ENCODE data around the gene VPS50. TPM values are rescaled to one million over a fixed set of nuclear protein-coding genes. Genes with fewer than 3 reads are reported as not detected.

VPS50 gene
- total RNA-seq, 1 experiment from 2014 or later, result 13.6 TPM

- Histone ChIP-seq H3K79me1 (ENCODE audit: insufficient read depth, low read depth, low read length, poor library complexity, severe bottlenecking) (no peaks in the 10 kb centered on the region), H4K5ac (ENCODE audit: insufficient read length, low read depth, low read length) (no peak overlapping the region), H2AFZ (ENCODE audit: low read length) (no peak overlapping the region), H3K27me3 (ENCODE audit: insufficient read depth, low read length) (no peaks in the 10 kb centered on the region; the same call in 1 of the 2 replicates), H4K8ac (replicated peaks; ENCODE audit: insufficient read length, low read depth, low read length) (no peak overlapping the region), H4K91ac (ENCODE audit: insufficient read length, low read depth, low read length) (no peak overlapping the region), H3K79me2 (ENCODE audit: insufficient read depth, low read length) (no peaks in the 10 kb centered on the region), H2AK5ac (ENCODE audit: insufficient read length, low read length) (no peak overlapping the region), H3K14ac (ENCODE audit: insufficient read depth, low read length) (no peak overlapping the region), H3K4me1 (ENCODE audit: insufficient read depth, low read length) (0 out of 2 replicates have a peak, but pooled peaks cover 3% of the 10 kb centered on the region), H3K18ac (ENCODE audit: insufficient read length, low read depth, low read length) (no peak overlapping the region), H2BK20ac (ENCODE audit: low read depth, low read length, poor library complexity, severe bottlenecking) (no peak overlapping the region), H3K27ac (ENCODE audit: insufficient read length, low read depth, low read length) (no peak overlapping the region), H3K23me2 (ENCODE audit: insufficient read length, low read depth, low read length, poor library complexity, severe bottlenecking) (no peaks in the 10 kb centered on the region), H3K9me3 (ENCODE audit: control insufficient read depth, low read depth, low read length) (no peaks in the 10 kb centered on the region), H2BK12ac (ENCODE audit: insufficient read length, low read depth, low read length) (no peak overlapping the region), H3K23ac (ENCODE audit: insufficient read length, low read depth, low read length) (no peak overlapping the region), H2BK15ac (ENCODE audit: low read depth, low read length) (no peak overlapping the region), H3T11ph (ENCODE audit: low read length) (no peak overlapping the region), H4K20me1 (ENCODE audit: control insufficient read depth, insufficient read depth, insufficient read length) (no peaks in the 10 kb centered on the region), H3K4ac (ENCODE audit: low read depth, low read length) (no peak overlapping the region), H2BK120ac (ENCODE audit: low read depth, low read length, poor library complexity, severe bottlenecking) (no peak overlapping the region), H3K56ac (ENCODE audit: insufficient read length, low read depth, low read length) (no peak overlapping the region), H2BK5ac (ENCODE audit: insufficient read length, low read length) (no peak overlapping the region), H3K9ac (ENCODE audit: extremely low read depth, insufficient read length, low read length) (no peak overlapping the region), H3K4me2 (ENCODE audit: insufficient read depth, insufficient read length, low read length) (no peak overlapping the region)
- TF ChIP-seq CTCF (conservative IDR thresholded peaks at IDR 0.05), result no peak
- no CpG with 5 or more reads among the region's 5 CpGs for WGBS (ENCODE audit: extremely low coverage, insufficient read length, low lambda C conversion rate)
- H3K36me3 Mint-ChIP-seq (ENCODE audit: insufficient read depth in 1 of 3, low read depth in 3 of 3), result peaks cover 12 to 28% (median 14%) of the 10 kb centered on the region in 3 experiments
- no peak overlapping the region for H3K4me3 Mint-ChIP-seq
- H3K4me1 Mint-ChIP-seq, result no peaks in the 10 kb centered on the region; a peak in 1 of 4 replicates
- DNase-seq, result no peak
- no peak overlapping the region for H3K27ac Mint-ChIP-seq
- H3K9me3 Mint-ChIP-seq, result peaks cover 20 to 29% of the 10 kb centered on the region in 2 experiments; a peak in 4 of 5 replicates
- no peaks in the 10 kb centered on the region for H3K27me3 Mint-ChIP-seq (ENCODE audit: low read depth)
Measured at GRCh38 chr7:93402944-93403343, 170.8 kb downstream of the VPS50 start.
